ENCODE results near the gene COL20A1.

- TF ChIP-seq, protein P1, sequence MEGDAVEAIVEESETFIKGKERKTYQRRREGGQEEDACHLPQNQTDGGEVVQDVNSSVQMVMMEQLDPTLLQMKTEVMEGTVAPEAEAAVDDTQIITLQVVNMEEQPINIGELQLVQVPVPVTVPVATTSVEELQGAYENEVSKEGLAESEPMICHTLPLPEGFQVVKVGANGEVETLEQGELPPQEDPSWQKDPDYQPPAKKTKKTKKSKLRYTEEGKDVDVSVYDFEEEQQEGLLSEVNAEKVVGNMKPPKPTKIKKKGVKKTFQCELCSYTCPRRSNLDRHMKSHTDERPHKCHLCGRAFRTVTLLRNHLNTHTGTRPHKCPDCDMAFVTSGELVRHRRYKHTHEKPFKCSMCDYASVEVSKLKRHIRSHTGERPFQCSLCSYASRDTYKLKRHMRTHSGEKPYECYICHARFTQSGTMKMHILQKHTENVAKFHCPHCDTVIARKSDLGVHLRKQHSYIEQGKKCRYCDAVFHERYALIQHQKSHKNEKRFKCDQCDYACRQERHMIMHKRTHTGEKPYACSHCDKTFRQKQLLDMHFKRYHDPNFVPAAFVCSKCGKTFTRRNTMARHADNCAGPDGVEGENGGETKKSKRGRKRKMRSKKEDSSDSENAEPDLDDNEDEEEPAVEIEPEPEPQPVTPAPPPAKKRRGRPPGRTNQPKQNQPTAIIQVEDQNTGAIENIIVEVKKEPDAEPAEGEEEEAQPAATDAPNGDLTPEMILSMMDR (IDR thresholded peaks at IDR 0.05): no peak
- no peak for TF ChIP-seq POLR2A (IDR thresholded peaks at IDR 0.05)
Measured at GRCh38 chr20:63323357-63323981, 30.5 kb downstream of the COL20A1 start.

Measured in uterus (tissue), 2 donors.